GDM1 (cell line): ENCODE results near the gene OCRL.
A peak's percentile ranks its signal among the peaks of the same experiment; 100 is the strongest.
"Not testable (repeated sequence)": the region's sequence is repeated elsewhere in the genome, so short reads cannot be mapped to it uniquely, and the experiment has no call there.

Source experiments
- DNase-seq: peaks from one replicate; lab custom pipeline; 2025; lab: John Stamatoyannopoulos, UW

The OCRL gene

GRCh38 chrX:129534816-129535578 is 5.1 kb upstream of the OCRL start:
- no peak for DNase-seq

- no peak for DNase-seq
These were observed 694 bp downstream of the OCRL start for GRCh38 chrX:129540722-129541184.

- no peak for DNase-seq
These were observed 4.7 kb downstream of the OCRL start for GRCh38 chrX:129544780-129545179.

GRCh38 chrX:129545408-129545807 is 5.3 kb downstream of the OCRL start:
- no peak for DNase-seq

GRCh38 chrX:129549124-129549523 is 9.1 kb downstream of the OCRL start:
- no peak for DNase-seq

- peak; percentile 17 for DNase-seq
These were observed 13.7 kb downstream of the OCRL start for GRCh38 chrX:129553619-129554288.

GRCh38 chrX:129554816-129555215 is 14.8 kb downstream of the OCRL start:
- DNase-seq = not testable (repeated sequence)

GRCh38 chrX:129556806-129557315 is 16.8 kb downstream of the OCRL start:
- no peak for DNase-seq

- no peak for DNase-seq
These were observed 17.9 kb downstream of the OCRL start for GRCh38 chrX:129557844-129558480.

GRCh38 chrX:129559783-129560182 is 19.7 kb downstream of the OCRL start:
- DNase-seq = no peak

- DNase-seq = no peak
These were observed 21.4 kb downstream of the OCRL start for GRCh38 chrX:129561453-129561852.

- not testable (repeated sequence) for DNase-seq
These were observed 24.3 kb downstream of the OCRL start for GRCh38 chrX:129564345-129564744.

- DNase-seq = no peak
These were observed 25.1 kb downstream of the OCRL start for GRCh38 chrX:129565046-129565650.

- DNase-seq = no peak
These were observed 26.0 kb downstream of the OCRL start for GRCh38 chrX:129566073-129566472.

GRCh38 chrX:129568349-129568748 is 28.3 kb downstream of the OCRL start:
- DNase-seq = no peak

- DNase-seq = no peak
These were observed 32.4 kb downstream of the OCRL start for GRCh38 chrX:129572422-129572821.

GRCh38 chrX:129573652-129574051 is 33.6 kb downstream of the OCRL start:
- DNase-seq = not testable (repeated sequence)

GRCh38 chrX:129574214-129574613 is 34.2 kb downstream of the OCRL start:
- no peak for DNase-seq

GRCh38 chrX:129576539-129576938 is 36.5 kb downstream of the OCRL start:
- no peak for DNase-seq

- no peak for DNase-seq
These were observed 37.4 kb downstream of the OCRL start for GRCh38 chrX:129577473-129577872.

- DNase-seq = no peak
These were observed 37.8 kb downstream of the OCRL start for GRCh38 chrX:129577877-129578276.

- DNase-seq = no peak
These were observed 41.8 kb downstream of the OCRL start for GRCh38 chrX:129581904-129582303.
